Measurements from ENCODE around the gene NUDT4.
"Not testable (repeated sequence)": the region's sequence is repeated elsewhere in the genome, so short reads cannot be mapped to it uniquely, and the experiment has no call there.

The NUDT4 gene

GRCh38 chr12:93429448-93429847 lies 51.7 kb downstream of the NUDT4 start:
- DNase-seq (ENCODE audit: low spot score) = no peak

GRCh38 chr12:93429852-93430251 lies 52.1 kb downstream of the NUDT4 start:
- DNase-seq (ENCODE audit: low spot score) = no peak

DNA sequence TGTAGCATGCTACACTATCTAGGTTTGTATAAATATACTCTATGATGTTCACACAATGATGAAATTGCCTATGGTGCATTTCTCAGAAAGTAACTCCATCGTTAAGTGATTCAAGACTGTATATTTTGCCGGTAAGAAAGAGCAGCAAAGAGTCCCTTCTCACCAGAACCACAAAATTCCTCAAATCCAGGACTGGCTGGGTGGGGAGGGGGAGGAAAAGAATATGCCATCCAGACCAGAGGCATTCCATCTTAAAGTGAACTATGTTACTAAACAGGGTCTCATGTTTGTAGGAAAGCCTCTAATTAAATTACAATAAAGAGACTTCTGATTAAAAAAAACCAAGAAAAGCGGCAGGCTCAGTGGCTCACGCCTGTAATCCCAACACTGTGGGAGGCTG lies 52.6 kb downstream of the NUDT4 start:
- no peak for DNase-seq (ENCODE audit: low spot score)

DNA sequence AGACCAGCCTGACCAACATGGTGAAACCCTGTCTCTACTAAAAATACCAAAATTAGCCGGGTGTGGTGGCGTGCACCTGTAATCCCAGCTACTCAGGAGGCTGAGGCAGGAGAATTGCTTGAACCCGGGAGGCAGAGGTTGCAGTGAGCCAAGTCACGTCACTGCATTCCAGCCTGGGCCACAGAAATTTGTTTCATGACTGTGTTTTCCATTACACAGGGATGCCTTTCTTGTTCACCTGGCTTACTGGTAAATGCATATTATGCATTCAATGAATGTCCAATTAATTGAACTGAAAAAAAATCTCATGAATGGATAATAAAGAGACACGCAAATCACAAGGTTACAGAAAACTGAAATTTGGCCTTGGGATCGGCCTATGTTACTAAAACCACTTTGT lies 54.3 kb downstream of the NUDT4 start:
- DNase-seq (ENCODE audit: low spot score) = not testable (repeated sequence)

DNA sequence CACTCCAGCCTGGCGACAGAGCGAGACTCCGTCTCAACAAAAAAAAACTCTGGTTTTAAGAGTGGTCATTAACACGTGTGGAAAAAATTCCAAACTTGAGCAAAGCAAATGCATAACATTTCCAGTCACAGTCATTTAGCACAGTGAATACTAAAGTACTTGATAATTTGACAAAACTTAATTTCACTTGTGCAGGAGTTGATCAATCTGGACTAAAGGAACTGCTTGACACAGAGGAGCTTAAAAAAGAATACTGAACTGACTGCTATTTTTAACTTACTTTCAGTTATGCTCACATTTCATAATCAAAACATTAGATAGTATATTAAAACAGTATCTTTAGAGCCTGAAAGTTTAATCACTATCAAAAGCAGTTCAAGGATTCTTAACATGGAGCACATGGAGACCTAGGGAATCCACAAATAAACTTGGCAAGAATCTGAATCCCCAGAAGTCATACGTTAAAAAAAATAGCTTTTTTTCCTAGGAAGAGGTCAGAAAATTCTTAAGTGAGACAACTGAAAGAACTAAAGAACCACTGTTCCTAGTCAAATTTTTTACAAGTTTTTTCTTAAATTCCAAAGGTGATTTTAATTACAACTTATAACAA lies 56.6 kb downstream of the NUDT4 start:
- DNase-seq (ENCODE audit: low spot score) = no peak

GRCh38 chr12:93438266-93439050 lies 60.7 kb downstream of the NUDT4 start:
- DNase-seq (ENCODE audit: low spot score) = no peak

GRCh38 chr12:93440043-93440835 lies 62.5 kb downstream of the NUDT4 start:
- no peak for DNase-seq (ENCODE audit: low spot score)

- DNase-seq (ENCODE audit: low spot score) = peak; percentile 46
Measured at GRCh38 chr12:93441081-93441616, 63.4 kb downstream of the NUDT4 start.

- peak; percentile 92 for DNase-seq (ENCODE audit: low spot score)
Measured at GRCh38 chr12:93441617-93442410, 64.1 kb downstream of the NUDT4 start, which contains the start of gene UBE2N. TSS of gene UBE2N (minus strand) at chr12:93441947. CDS start at chr12:93441884, 63 bp downstream.

DNA sequence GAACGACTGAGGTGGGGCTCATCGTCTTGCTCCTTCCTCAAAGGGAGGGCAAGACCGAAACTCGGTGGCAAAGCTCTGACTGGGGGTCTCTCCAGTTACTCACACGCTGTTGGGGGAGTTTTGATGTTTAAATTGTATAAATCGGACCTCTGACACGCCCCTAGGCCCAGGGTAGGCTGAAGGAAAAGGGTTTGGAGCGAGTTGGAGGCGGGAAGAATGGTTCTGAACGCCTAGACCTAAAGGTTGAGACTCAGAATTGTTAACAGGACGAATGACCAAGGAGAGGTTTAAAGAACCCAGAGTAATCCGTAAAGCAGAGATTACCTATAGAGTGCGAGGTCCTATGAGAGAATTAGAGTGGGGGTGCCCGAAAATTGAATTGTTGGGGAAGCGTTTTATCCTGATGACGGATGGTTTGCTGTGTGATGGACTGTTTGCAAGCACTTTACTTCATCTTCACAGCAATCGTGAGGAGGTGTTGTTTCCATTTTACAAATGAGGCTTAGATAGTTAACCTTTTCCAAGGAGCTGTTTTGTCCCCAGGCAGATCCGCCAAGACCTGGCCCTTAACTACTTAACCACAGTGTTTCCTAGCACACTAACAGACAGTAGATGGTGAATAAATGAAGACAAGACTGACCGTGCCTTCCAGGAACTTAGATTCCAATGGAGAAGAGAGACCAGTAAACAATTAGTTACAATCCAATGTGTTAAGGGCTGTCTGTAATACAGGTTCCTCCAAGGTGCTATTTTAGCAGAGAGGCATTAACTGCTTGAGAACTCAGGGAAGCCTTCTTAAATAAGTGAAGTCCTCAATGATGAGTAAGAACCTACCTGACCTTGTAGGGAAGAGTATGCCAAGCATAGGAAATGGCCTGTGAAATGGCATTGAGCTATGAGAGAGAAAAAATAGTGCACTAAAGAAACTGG lies 65.0 kb downstream of the NUDT4 start:
- DNase-seq (ENCODE audit: low spot score) = no peak

DNA sequence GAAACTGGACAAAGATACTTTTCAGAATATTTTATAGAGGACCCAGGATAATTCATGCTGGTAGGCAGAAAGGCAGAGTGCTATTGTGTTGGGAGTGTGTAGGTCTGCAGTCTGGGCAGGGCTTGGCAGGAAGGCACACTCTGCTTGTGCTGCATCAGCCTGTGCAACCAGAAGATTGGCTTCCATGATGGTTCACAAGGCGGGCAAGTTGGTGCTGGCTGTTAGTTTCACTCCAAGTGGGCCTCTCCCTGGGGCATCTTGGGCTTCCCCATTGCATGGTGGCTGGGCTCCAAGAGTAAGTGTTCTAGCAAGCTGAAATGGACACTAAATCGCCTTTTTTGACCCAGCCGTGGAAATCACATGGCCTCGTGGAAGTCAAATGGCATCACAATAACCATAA lies 65.9 kb downstream of the NUDT4 start:
- DNase-seq (ENCODE audit: low spot score) = no peak

DNA sequence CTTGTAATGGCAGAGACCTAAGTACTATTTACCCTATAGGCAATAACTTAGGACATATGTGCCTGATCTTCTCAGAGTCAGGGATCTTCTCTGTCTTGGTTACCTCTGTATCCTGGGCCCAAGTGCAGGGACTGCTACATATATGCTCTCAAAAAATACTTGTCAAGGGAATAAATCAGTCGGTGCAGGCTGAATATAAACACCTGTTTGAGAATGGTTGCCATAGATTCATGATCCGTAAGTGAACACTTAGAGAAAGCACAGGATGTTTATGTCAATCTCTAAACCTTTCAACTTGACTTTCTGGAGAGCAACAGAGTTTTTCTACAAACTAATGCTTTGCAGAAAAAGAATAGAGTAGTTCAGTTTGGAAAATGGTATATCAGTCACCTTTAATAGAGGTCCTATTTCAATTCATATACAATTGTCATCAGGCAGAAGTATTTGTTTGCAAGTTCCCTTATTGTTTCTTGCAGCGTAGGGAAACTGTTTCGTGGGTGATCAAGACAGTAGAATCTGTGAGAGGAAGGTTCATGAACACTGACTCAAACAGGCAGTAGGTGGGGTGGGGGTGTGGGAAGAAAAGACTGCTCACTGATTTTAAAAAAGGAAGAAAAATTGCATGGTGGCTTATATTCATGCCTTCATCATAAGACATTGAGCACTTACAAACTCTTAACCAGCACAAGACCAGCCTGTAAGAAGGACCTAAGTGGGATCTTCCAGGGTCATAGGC lies 70.0 kb downstream of the NUDT4 start:
- DNase-seq (ENCODE audit: low spot score) = no peak

- no peak for DNase-seq (ENCODE audit: low spot score)
Measured at GRCh38 chr12:93448796-93449195, 71.1 kb downstream of the NUDT4 start.

- DNase-seq (ENCODE audit: low spot score) = no peak
Measured at GRCh38 chr12:93449277-93449676, 71.6 kb downstream of the NUDT4 start.

DNA sequence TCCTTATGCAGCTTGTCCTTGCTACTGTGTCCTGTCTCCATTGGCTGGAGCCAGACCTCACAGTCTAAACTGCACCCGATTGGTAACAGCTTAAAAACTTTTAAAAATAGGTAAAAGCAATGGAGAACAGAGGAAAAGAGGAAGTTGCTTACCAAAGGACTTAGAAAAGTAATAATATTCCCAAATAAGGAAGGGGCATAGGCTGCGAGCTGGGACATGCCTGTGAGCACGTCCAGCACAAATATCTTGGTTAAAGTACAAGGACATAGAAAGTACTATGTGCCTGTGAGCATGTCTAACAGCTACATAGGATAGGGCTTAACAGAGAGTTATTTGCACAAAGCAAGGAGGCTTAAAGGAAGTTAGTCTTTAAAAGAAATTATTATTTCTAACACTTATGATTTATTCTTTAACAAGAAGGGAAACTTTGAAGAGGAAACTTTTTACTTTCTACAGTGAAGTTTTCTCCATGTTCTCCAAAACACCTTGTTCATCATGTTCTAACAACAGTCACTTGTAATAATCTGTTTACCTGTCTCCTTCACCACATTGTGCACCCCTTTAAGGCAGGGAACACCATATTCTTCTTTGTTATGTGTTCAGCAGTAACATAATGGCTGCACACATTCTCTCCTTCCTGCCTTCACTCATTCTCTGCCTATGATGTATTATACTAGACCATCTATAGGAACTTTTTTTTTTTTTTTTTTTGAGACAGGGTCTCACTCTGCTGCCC lies 73.9 kb downstream of the NUDT4 start:
- DNase-seq (ENCODE audit: low spot score) = no peak

GRCh38 chr12:93453633-93454032 lies 75.9 kb downstream of the NUDT4 start:
- no peak for DNase-seq (ENCODE audit: low spot score)

DNA sequence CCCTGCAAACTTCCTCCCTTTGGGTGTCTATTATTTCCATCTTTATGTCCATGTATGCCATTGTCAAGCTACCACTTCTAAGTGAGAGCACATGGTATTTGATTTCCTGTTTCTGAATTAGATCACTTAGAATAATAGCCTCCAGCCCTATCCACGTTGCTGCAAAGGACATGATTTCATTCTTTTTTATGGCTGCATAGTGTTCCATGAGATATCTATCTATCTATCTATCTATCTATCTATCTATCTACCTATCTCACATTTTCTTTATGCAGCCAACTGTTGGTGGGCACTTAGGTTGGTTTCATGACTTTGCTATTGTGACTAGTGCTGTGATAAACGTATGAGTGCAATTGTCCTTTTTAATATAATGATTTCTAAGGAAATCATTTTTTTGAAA lies 78.4 kb downstream of the NUDT4 start:
- no peak for DNase-seq (ENCODE audit: low spot score)

Data from germinal center (tissue), 1 donor.